ENCODE results near the gene CDH26. TPM values are rescaled to one million over a fixed set of nuclear protein-coding genes. Genes with fewer than 3 reads are reported as not detected.

Gene CDH26
- total RNA-seq, 2 experiments from 2014 or later, result 1.0 to 1.7 TPM

DNA sequence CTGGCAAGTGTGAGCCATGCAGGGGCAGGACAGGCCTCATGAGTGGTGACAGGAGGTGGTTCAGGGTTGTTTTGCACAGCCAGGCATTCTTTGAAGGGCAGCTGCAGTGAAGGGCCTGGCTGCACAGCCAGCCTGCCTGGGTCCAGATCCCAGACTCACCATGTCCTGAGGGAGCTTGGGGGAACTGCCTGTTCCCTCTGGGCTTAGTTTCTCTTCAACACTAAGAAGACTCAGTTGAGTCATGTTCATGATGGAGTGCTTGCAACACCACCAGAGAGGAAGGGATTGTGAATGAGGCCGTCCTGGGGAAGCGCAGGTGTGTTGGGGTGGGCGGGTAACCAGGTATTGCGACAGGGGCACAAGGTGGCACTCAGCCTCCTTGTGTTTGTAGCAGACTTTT, 102.4 kb downstream of the CDH26 start:
- ChIA-PET CTCF (no interaction called here), POLR2A (no interaction called here)
- intact Hi-C loops (cut with micrococcal nuclease), result no loop called here
- H3K27ac Mint-ChIP-seq, result no peak overlapping the region
- no peak overlapping the region for H3K4me3 Mint-ChIP-seq
- H3K4me1 Mint-ChIP-seq (ENCODE audit: low read depth), result peaks cover 36% of the 10 kb centered on the region
- H3K9me3 Mint-ChIP-seq, result no peaks in the 10 kb centered on the region
- no peaks in the 10 kb centered on the region for H3K27me3 Mint-ChIP-seq
- ATAC-seq, result no peak
- TF ChIP-seq, protein P1, sequence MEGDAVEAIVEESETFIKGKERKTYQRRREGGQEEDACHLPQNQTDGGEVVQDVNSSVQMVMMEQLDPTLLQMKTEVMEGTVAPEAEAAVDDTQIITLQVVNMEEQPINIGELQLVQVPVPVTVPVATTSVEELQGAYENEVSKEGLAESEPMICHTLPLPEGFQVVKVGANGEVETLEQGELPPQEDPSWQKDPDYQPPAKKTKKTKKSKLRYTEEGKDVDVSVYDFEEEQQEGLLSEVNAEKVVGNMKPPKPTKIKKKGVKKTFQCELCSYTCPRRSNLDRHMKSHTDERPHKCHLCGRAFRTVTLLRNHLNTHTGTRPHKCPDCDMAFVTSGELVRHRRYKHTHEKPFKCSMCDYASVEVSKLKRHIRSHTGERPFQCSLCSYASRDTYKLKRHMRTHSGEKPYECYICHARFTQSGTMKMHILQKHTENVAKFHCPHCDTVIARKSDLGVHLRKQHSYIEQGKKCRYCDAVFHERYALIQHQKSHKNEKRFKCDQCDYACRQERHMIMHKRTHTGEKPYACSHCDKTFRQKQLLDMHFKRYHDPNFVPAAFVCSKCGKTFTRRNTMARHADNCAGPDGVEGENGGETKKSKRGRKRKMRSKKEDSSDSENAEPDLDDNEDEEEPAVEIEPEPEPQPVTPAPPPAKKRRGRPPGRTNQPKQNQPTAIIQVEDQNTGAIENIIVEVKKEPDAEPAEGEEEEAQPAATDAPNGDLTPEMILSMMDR (IDR thresholded peaks at IDR 0.05), result no peak
- H3K36me3 Mint-ChIP-seq (ENCODE audit: low read depth), result no peaks in the 10 kb centered on the region
- no peak for DNase-seq

DNA sequence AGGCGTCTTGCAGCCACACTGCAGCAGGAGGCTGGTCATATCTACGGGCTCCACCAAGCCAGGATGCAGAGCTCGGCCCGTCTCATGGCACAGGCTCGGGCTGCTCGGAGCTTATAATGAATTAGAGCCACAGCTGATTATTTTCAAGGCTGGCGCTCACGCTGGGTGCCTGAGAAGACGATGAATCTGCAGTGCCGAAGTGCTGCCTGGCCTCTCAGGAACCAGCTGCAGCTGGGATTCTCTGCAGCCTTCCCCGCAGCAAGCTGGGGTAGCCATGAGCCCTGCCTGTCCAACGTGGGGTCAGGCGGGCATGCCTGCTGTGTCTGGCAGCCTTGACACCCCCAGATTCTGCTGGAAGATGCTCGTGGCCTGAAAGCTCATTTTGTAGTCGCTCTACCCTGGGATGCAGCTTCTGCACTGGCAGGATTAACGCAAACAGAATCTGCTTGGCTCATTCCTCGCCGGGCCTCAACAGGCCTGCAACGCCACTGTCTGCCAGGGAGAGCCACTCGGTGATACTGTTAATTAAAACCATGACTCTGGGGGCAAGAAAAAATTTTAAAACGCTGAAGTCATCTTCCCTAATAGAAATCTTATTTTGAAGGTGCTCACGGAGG, 104.3 kb downstream of the CDH26 start:
- TF ChIP-seq, protein P1 (IDR thresholded peaks at IDR 0.05), result no peak
- no peak overlapping the region for H3K27ac Mint-ChIP-seq
- CTCF ChIA-PET, result no interaction called here

DNA sequence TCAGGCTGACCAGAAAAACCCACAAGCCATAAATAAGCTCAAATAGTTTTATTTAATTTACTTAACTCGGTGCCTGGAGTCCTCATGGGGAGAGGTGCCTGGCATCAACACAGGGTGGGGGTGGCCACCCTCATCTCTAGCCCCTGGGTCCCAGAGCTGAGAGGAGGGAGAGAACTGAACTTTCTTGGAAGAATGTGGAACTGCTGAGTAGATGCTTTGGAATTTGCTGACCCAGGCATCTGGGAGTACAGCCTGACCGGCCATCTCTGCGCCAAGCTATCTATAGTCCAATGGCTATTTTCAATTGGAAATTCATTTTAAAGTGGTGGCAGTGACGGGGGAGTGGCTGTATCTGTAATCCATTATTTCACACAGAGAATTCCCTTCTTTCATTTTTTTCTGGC, 104.8 kb downstream of the CDH26 start:
- ChIA-PET CTCF (no interaction called here), POLR2A (interaction anchor here (0.6 kb wide), 1 partner anchor 122 kb away, joined by 3 read pairs; no protein-coding TSS in a partner anchor)
- H3K4me1 Mint-ChIP-seq (ENCODE audit: low read depth), result peaks cover 17% of the 10 kb centered on the region
- no peaks in the 10 kb centered on the region for H3K27me3 Mint-ChIP-seq
- ATAC-seq (no peak), DNase-seq (no peak)
- no peaks in the 10 kb centered on the region for H3K9me3 Mint-ChIP-seq
- no peaks in the 10 kb centered on the region for H3K36me3 Mint-ChIP-seq (ENCODE audit: low read depth)
- TF ChIP-seq, protein P1 (IDR thresholded peaks at IDR 0.05), result no peak
- no peak overlapping the region for H3K27ac Mint-ChIP-seq
- H3K4me3 Mint-ChIP-seq, result no peak overlapping the region
- intact Hi-C loops (cut with micrococcal nuclease), result no loop called here

More for the DNA sequence above, 104.3 kb downstream of the CDH26 start:
- DNase-seq (no peak), ATAC-seq (no peak)
- intact Hi-C loops (cut with micrococcal nuclease), result no loop called here
- POLR2A ChIA-PET, result no interaction called here
- H3K4me3 Mint-ChIP-seq, result no peak overlapping the region
- H3K4me1 Mint-ChIP-seq (ENCODE audit: low read depth), result peaks cover 22% of the 10 kb centered on the region
- H3K36me3 Mint-ChIP-seq (ENCODE audit: low read depth), result no peaks in the 10 kb centered on the region
- no peaks in the 10 kb centered on the region for H3K9me3 Mint-ChIP-seq
- H3K27me3 Mint-ChIP-seq, result no peaks in the 10 kb centered on the region

DNA sequence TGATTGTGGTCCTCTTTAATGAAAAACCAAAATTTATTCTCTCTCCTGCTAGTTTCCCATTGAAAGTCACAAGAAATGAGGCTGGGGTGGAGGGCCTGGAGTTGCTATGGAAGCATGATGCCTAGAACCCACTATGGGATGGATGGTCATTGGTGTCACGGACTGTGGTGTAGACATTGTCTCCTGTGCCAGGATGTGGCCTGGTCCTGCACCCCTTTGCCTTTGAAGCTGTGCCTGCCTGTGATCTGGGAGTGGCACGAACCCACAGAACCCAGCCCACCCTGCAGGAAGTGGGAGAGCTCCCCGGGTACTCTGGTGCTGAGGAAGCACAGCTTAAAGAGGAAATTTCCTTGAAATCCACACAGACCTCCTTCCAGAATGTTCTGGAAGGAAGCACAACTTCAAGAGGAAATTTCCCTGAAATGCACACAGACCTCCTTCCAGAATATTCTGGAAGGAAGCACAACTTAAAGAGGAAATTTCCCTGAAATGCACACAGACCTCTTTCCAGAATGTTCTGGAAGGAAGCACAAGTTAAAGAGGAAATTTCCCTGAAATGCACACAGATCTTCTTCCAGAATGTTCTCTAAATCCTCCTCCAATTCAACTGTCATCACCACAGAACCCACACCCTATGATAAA, 105.6 kb downstream of the CDH26 start:
- H3K27me3 Mint-ChIP-seq, result no peaks in the 10 kb centered on the region
- TF ChIP-seq, protein P1 (IDR thresholded peaks at IDR 0.05), result no peak
- intact Hi-C loops (cut with micrococcal nuclease), result no loop called here
- no peak for DNase-seq
- no peak for ATAC-seq
- H3K27ac Mint-ChIP-seq, result no peak overlapping the region
- CTCF ChIA-PET, result interaction anchor here (1.0 kb wide), 1 partner anchor 117 kb away, joined by 3 read pairs; no protein-coding TSS in a partner anchor
- POLR2A ChIA-PET, result interaction anchor here (0.6 kb wide), 1 partner anchor 123 kb away, joined by 3 read pairs; no protein-coding TSS in a partner anchor
- no peak overlapping the region for H3K4me3 Mint-ChIP-seq
- no peaks in the 10 kb centered on the region for H3K9me3 Mint-ChIP-seq
- H3K4me1 Mint-ChIP-seq (ENCODE audit: low read depth), result peaks cover 11% of the 10 kb centered on the region
- no peaks in the 10 kb centered on the region for H3K36me3 Mint-ChIP-seq (ENCODE audit: low read depth)

Other genes starting within 250 kb of the CDH26 start
- 1 to 10 TPM; 2.6 to 3.9 TPM for gene SYCP2, start 24.8 kb upstream of the CDH26 start, total RNA-seq
- gene PPP1R3D, start 18.1 kb upstream of the CDH26 start, total RNA-seq, result 1 to 10 TPM; 3.9 to 4.2 TPM
- gene FAM217B, start 18.0 kb upstream of the CDH26 start, total RNA-seq, result 10 to 100 TPM; 17.6 to 18.7 TPM

All from activated CD8-positive, alpha-beta T cell treated with anti-CD3 and anti-CD28 coated beads for 36 hours (primary cell).